H1 (cell line): Measurements from ENCODE around the gene PRMT2. TPM values are rescaled to one million over a fixed set of nuclear protein-coding genes. Genes with fewer than 3 reads are reported as not detected.

Experiments
- KDM1A ChIP-seq: fragments of 200-600, 300-600 bp; sonication (generic); IDR thresholded peaks from 2 replicates; pipeline ENCODE4 v1.7.1; 2016; ENCODE audit warnings: mild to moderate bottlenecking, low read length, borderline replicate concordance
- SIN3A ChIP-seq, 2 experiments: IDR thresholded peaks in 1 of 2; conservative IDR thresholded peaks in 1 of 2; 2 replicates each; pipeline ENCODE4 v1.6.1; 2011 to 2012; ENCODE audit warnings: low read length in 2 of 2, improper control_type of control experiment in 1 of 2, low read depth in 1 of 2, mild to moderate bottlenecking in 1 of 2
- polyA plus RNA-seq, 7 experiments: library from polyadenylated mRNA; depleted of rRNA in 3 of 7; stranded (reverse) in 5 of 7; unstranded in 2 of 7; fragments of >200 nt in 5 of 7; fragments of 200-250 nt in 2 of 7; gene quantifications; 1 replicate in 5 of 7; 2 replicates in 1 of 7; 4 replicates in 1 of 7; pipeline versions ENCODE4 v1.2.1 to v1.2.3, GENCODE V29; 2011 to 2013; ENCODE audit warnings: missing spikeins in 2 of 7, mixed read lengths in 2 of 7
- total RNA-seq: library from RNA; stranded (reverse); fragmentation: NEBNext Ultra II Directional; extraction: Animal tissue kit (Norgen Biotek cat#: 25700); gene quantifications from 2 replicates; pipeline ENCODE4 v1.2.1, GENCODE V29; 2021
- TF ChIP-seq, protein P1 (sequence below): IDR thresholded peaks from 2 replicates; pipeline ENCODE4 v1.6.1; 2011; ENCODE audit warnings: low read length, improper control_type of control experiment
- TF ChIP-seq, protein P2 (sequence below): fragments of 300-600 bp; sonication (generic); IDR thresholded peaks from 2 replicates; pipeline ENCODE4 v1.7.1; 2012; ENCODE audit warnings: low read length, moderate library complexity, mild to moderate bottlenecking, inconsistent platforms; ENCODE audit not compliant: insufficient replicate concordance

The PRMT2 gene
- total and polyA plus RNA-seq, 2 of the 8 experiments (the other 6 are each of a cell fraction or from before 2014, with no cell fraction given): 45.8 to 59.2 TPM

DNA sequence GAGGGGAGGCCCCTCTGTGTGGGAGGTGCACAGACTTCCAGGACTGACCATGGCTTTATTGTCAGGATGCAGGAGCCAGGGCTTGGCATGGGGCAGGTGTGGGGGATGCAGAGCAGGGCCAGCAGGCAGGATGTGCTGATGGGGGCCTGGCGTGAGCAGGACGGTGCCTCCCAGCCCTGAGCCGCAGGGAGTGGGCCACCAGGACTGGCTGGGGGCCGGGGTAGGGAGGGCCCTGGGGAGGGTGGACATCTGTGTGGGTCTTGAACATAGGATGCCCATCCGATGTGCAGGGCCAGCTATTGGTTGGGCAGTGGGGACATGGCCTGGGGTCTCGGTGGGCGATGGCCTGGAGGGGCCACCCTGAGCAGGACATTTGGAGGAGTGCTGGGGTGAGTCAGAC lies 15.6 kb downstream of the PRMT2 start (continued):
- TF ChIP-seq, protein P1, sequence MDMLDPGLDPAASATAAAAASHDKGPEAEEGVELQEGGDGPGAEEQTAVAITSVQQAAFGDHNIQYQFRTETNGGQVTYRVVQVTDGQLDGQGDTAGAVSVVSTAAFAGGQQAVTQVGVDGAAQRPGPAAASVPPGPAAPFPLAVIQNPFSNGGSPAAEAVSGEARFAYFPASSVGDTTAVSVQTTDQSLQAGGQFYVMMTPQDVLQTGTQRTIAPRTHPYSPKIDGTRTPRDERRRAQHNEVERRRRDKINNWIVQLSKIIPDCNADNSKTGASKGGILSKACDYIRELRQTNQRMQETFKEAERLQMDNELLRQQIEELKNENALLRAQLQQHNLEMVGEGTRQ: no peak
- no peak for TF ChIP-seq SIN3A (conservative IDR thresholded peaks at IDR 0.05 in 1 of 2, IDR thresholded peaks at IDR 0.05 in 1 of 2; ENCODE audit: low read depth in 1 of 2, low read length in 2 of 2)
- TF ChIP-seq, protein P2, sequence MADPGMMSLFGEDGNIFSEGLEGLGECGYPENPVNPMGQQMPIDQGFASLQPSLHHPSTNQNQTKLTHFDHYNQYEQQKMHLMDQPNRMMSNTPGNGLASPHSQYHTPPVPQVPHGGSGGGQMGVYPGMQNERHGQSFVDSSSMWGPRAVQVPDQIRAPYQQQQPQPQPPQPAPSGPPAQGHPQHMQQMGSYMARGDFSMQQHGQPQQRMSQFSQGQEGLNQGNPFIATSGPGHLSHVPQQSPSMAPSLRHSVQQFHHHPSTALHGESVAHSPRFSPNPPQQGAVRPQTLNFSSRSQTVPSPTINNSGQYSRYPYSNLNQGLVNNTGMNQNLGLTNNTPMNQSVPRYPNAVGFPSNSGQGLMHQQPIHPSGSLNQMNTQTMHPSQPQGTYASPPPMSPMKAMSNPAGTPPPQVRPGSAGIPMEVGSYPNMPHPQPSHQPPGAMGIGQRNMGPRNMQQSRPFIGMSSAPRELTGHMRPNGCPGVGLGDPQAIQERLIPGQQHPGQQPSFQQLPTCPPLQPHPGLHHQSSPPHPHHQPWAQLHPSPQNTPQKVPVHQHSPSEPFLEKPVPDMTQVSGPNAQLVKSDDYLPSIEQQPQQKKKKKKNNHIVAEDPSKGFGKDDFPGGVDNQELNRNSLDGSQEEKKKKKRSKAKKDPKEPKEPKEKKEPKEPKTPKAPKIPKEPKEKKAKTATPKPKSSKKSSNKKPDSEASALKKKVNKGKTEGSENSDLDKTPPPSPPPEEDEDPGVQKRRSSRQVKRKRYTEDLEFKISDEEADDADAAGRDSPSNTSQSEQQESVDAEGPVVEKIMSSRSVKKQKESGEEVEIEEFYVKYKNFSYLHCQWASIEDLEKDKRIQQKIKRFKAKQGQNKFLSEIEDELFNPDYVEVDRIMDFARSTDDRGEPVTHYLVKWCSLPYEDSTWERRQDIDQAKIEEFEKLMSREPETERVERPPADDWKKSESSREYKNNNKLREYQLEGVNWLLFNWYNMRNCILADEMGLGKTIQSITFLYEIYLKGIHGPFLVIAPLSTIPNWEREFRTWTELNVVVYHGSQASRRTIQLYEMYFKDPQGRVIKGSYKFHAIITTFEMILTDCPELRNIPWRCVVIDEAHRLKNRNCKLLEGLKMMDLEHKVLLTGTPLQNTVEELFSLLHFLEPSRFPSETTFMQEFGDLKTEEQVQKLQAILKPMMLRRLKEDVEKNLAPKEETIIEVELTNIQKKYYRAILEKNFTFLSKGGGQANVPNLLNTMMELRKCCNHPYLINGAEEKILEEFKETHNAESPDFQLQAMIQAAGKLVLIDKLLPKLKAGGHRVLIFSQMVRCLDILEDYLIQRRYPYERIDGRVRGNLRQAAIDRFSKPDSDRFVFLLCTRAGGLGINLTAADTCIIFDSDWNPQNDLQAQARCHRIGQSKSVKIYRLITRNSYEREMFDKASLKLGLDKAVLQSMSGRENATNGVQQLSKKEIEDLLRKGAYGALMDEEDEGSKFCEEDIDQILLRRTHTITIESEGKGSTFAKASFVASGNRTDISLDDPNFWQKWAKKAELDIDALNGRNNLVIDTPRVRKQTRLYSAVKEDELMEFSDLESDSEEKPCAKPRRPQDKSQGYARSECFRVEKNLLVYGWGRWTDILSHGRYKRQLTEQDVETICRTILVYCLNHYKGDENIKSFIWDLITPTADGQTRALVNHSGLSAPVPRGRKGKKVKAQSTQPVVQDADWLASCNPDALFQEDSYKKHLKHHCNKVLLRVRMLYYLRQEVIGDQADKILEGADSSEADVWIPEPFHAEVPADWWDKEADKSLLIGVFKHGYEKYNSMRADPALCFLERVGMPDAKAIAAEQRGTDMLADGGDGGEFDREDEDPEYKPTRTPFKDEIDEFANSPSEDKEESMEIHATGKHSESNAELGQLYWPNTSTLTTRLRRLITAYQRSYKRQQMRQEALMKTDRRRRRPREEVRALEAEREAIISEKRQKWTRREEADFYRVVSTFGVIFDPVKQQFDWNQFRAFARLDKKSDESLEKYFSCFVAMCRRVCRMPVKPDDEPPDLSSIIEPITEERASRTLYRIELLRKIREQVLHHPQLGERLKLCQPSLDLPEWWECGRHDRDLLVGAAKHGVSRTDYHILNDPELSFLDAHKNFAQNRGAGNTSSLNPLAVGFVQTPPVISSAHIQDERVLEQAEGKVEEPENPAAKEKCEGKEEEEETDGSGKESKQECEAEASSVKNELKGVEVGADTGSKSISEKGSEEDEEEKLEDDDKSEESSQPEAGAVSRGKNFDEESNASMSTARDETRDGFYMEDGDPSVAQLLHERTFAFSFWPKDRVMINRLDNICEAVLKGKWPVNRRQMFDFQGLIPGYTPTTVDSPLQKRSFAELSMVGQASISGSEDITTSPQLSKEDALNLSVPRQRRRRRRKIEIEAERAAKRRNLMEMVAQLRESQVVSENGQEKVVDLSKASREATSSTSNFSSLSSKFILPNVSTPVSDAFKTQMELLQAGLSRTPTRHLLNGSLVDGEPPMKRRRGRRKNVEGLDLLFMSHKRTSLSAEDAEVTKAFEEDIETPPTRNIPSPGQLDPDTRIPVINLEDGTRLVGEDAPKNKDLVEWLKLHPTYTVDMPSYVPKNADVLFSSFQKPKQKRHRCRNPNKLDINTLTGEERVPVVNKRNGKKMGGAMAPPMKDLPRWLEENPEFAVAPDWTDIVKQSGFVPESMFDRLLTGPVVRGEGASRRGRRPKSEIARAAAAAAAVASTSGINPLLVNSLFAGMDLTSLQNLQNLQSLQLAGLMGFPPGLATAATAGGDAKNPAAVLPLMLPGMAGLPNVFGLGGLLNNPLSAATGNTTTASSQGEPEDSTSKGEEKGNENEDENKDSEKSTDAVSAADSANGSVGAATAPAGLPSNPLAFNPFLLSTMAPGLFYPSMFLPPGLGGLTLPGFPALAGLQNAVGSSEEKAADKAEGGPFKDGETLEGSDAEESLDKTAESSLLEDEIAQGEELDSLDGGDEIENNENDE: no peak
- TF ChIP-seq KDM1A: no peak
